HG03095 (cell line): Measurements from ENCODE around the gene FIBCD1.
"Not testable (repeated sequence)": the region's sequence is repeated elsewhere in the genome, so short reads cannot be mapped to it uniquely, and the experiment has no call there.

Source experiments
- ATAC-seq: cut with Tn5 transposase; IDR thresholded peaks from one replicate; pipeline ENCODE4 v1.9.1; 2021; ENCODE audit warnings: moderate library complexity; ENCODE audit not compliant: unreplicated experiment

The FIBCD1 gene

GRCh38 chr9:130910670-130911069 lies 28.4 kb downstream of the FIBCD1 start:
- ATAC-seq: not testable (repeated sequence)

GRCh38 chr9:130910041-130910440 lies 29.0 kb downstream of the FIBCD1 start:
- ATAC-seq: not testable (repeated sequence)

- ATAC-seq: no peak
Measured at GRCh38 chr9:130908878-130909355, 30.1 kb downstream of the FIBCD1 start.

- no peak for ATAC-seq
Measured at GRCh38 chr9:130908146-130908877, 30.7 kb downstream of the FIBCD1 start.

GRCh38 chr9:130906735-130907416 lies 32.2 kb downstream of the FIBCD1 start:
- no peak for ATAC-seq

GRCh38 chr9:130905902-130906734 lies 32.9 kb downstream of the FIBCD1 start:
- ATAC-seq: no peak

GRCh38 chr9:130905125-130905901 lies 33.7 kb downstream of the FIBCD1 start:
- ATAC-seq: no peak

GRCh38 chr9:130904070-130905044 lies 34.7 kb downstream of the FIBCD1 start:
- ATAC-seq: no peak

- no peak for ATAC-seq
Measured at GRCh38 chr9:130903194-130904069, 35.6 kb downstream of the FIBCD1 start.

- no peak for ATAC-seq
Measured at GRCh38 chr9:130902204-130903185, 36.6 kb downstream of the FIBCD1 start.

- ATAC-seq: no peak
Measured at GRCh38 chr9:130901498-130902203, 37.4 kb downstream of the FIBCD1 start.

GRCh38 chr9:130900701-130901497 lies 38.1 kb downstream of the FIBCD1 start:
- no peak for ATAC-seq

- no peak for ATAC-seq
Measured at GRCh38 chr9:130899051-130899748, 39.8 kb downstream of the FIBCD1 start.

GRCh38 chr9:130898552-130898852 lies 40.5 kb downstream of the FIBCD1 start:
- no peak for ATAC-seq

- ATAC-seq: no peak
Measured at GRCh38 chr9:130897848-130898551, 41.0 kb downstream of the FIBCD1 start.
